GM19463 (cell line): ENCODE data around the gene KCNAB1.

Experiments used
- ATAC-seq: cut with Tn5 transposase; IDR thresholded peaks from one replicate; pipeline ENCODE4 v1.9.1; 2021; ENCODE audit warnings: mild to moderate bottlenecking, moderate library complexity; ENCODE audit not compliant: unreplicated experiment

KCNAB1 gene

DNA sequence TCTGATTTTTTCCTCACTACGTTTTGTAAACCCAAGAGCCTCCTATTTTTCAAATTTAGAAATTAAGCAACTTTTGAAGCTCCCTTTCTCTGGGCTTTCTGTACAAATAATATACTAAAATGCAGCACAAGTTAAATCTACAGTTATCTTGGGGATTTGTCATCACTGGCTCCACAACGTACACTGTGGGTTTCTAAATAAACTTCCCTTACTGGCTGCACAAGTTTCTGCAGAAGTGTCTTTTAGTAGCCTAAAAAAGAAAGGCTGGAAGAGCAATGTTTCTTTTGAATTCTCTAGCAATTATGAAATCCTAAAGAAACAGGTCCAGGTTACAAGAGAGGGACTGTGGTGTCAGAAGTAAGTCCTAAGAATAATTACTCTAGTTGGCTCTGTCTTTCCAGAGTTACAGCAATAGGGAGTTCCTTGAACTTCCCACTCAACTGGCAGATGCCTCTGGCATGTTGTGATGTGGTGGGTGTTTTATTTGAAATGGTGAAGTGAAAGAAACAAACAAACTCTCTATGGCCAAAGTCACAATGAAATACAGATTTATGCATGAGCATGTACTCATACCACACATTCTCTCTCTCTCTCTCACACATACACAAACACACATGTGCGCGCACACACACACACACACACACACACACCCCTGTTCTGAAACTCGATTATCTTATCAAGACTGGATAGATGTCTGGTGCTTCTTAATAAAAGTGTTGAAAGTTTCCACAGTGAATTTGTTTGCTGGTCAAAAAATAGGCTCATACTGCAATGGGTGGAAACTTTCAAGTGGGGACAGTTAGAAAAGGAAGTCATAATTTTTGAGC is 236.4 kb downstream of the KCNAB1 start:
- no peak for ATAC-seq

DNA sequence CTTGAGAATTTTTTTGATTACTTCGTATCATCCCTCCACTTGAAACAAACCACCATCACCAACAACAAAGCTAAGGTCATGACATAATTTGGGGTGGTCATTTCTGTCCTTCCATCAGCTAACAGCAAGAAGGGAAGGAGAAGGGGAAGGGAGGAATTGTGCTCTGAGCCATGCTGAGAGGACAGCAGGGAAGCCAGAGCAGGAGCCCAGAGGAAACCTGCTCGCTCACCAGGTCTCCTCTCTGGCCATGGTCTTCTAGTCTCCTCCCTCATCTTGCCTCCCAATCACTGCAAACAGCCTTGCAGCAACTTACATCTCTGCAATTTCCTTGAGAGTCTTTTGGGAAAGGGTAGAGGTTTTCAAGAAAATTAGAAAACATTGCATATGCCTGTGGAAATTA is 237.9 kb downstream of the KCNAB1 start:
- no peak for ATAC-seq

DNA sequence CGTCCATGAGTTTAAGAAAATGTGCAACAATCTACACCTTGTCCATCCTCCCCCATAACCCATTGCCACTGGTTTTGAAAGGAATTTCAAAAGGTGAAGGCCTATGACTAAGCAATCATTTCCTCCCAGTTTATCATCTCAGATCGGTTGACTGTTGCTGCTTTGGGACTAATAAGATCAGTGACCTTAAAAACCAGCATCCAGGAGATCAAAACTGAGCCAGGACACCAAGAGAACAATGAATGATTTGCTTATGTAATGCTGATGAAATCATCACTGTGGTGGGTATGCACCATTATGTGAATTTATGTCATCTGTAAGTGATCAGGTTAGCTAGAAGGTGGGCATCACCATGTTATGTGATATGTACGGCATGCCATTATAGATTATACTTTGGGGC is 239.0 kb downstream of the KCNAB1 start:
- ATAC-seq = no peak

DNA sequence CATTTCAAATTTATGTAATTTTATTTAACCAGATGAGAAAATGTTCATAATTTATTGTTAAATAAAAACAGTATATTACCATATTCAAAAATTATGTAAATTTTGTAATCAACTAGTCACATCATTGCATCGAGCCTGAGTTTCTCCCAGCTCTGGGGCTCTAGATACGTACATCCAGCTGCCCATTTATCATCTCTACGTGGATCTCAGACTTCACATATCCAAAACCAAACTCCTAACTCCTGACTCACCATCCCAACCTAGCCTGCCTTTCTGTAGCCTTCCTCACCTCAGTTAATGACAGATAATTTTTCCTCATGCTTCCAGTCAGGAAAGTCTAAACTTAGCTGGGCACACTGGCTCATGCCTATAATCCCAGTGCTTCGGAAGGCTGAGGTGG is 239.7 kb downstream of the KCNAB1 start:
- no peak for ATAC-seq

DNA sequence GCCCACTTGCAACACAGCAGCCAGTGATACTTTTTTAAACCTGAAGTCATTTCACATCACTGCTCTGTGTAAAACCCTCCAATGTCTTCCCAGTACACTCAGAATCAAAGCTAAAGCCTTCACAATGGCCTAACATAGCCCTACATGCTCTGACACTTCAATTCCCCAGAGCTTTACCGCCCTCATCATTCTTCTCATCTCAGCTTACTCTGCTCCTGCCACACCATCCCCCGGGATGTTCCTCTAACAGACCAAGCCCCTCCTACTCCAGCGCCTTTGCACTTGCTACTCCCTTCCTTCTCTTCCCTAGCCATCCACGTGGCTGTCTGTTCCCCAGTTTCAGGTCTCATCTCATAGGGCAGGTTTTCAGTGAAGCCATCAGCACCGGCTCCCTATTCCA is 240.6 kb downstream of the KCNAB1 start:
- ATAC-seq = no peak

DNA sequence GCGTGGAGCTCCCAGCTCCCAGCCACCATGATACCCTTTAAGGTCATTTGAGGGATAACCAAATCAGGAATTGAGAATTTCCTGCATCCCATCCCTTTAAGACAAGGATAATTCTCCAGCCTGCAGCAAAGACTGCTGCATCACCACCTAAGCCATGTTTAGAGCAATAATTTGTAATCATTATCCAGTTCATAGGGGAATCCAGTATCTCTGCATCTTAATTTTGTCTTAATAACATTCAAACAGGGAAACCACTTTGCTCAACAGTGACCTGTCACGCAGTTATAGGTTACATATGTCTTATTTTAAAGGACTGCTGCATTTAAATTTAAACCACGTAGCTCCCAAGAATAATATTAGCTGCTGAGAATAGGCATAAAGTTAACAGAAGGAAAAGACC is 246.2 kb downstream of the KCNAB1 start:
- ATAC-seq = no peak

DNA sequence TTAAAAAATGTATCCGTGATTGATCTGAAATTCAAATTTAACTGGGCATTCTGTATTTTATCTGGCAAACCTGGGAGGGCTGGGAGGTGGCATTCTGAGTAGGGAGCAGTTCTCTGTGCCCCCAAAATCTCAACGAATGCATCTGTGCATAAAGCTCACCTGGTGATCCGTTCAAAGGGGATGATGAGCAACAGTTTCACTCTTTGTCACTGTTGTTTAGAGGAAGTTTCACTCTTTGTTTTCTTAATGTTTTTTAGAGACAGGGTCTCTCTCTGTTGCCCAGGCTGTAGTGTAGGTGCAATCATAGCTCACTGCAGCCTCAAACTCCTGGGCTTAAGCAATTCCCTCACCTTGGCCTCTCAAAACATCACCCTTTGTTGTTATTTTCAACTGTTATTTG is 247.8 kb downstream of the KCNAB1 start:
- peak; percentile 86 for ATAC-seq

DNA sequence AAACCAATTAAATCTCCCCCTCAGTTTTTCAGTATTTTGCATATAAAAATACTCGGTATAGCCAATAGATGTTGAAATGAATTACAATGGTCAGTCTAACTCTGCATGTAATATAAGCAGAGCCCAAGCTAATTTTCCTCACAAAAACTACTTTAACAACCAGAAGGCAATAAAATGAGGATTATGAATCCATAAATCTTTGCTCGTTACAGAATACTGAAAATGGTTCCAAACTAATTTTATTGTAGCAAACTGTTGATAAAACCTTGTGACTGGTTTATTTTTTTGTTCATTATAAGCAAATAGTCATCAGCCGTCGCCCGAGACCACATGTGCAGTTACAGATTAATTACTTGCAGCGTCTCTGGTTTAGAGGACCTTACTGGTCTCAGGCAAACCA is 251.3 kb downstream of the KCNAB1 start:
- ATAC-seq = no peak

DNA sequence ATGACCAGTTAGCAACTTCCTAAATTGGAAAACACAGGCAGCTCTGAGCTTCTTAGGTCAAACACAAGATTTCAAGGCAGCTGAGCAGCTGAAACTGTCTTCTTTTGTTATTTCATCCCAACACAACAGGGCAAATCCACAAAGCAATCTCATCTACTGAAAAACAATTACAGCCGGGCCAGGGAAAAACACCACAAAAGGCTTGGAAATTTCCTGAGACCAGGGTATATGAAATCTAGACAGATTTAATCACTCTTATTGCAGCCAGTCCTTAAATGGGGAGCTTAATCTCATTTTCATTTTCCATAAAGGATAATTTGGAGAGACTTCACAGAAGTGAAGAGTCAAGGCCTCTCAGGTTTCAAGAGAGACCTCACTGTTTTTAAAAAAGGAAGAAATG is 252.7 kb downstream of the KCNAB1 start:
- ATAC-seq = no peak

DNA sequence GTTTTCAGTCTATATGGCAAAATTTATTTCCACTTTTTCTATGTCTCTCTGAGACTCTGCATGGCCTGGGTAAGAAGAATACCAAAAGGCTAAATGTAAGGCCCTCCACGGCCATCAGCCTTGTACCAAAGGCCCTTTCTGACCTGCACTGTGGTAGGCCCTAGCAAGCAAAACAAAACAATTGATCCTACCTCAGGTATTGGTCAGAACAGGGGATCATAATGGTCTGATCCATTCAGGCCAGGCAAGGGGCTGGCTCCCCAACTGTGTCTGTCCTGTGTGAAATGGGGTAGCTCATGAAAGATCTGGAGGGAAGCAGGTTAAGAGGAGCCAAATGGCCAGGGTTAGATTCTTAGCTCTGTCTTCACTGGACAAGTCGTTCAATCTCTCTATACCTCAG is 253.3 kb downstream of the KCNAB1 start:
- ATAC-seq = no peak

DNA sequence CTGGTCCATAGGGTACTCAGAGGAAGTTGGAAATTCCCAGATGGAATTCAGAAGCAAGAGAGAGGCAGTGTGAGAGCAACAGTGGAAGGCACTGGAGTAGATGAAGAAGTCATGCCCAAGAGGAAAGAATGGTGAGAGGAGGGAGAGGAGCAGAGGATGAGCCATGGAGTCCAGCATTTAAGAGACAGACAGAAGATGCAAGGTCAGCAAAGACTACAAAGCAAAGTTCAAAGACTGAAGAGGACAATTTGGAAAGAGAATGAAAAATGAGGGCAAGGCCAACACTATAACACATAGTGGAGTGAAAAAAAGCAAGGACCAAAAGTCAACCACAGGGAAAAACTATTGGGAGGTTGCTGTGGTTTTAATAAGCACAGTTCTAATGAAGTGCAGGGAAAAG is 255.8 kb downstream of the KCNAB1 start:
- ATAC-seq = no peak

DNA sequence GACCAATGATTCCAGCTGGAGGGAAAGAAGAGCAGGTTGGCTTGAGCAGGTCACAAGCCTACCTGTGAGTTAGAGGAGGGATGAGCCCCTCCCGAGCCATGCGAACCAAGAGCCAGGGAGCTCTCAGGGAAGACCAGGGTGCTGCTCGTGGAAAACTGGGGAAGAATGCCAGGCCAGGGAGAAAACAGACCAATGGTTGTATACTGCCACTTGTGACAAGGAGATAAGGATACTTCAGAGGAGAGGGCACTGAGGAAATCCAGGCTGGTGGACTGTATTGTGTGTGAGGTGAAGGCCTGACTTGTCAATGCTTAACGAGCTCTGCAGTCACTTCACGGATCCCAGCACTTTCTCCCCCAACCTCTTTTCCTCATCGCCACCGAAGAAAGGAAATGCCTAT is 256.9 kb downstream of the KCNAB1 start:
- no peak for ATAC-seq

DNA sequence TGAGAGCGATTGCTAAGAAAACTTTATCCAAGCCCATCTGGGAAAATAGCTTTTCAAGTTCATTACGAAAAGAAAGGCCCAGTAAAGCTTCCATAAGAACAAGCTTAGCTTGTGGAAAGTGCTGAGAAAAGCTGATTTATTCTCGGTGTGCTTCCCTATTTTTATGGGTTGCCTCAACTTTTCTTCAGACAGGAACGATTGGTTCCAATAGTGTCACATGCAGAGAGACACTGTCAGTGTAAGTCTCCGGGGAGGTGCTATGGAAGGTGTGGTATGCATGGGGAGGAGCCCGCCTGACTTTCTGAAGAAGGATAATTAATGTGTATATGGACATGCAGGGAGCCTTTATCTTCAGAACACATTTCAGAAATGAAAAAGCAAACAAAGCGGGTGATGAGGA is 257.3 kb downstream of the KCNAB1 start:
- no peak for ATAC-seq

DNA sequence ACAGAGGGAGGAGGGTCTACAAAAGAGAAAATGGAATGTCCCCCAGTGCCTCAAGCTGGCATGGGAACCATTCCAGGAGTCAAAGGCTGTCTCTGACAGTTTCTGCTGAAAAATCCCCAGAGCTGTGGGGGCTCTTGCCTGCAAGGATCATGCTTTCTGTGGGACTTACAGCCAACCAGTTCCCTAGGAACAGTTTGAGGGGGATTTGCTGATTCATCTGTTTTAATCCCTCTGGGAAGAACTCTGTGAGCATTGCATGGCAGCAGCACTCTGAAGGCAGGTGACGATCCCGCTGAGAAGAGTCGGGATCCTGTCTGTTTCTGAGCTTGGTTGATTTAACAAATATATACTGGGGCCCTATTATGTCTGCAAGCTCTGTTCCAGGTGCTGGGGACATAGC is 258.5 kb downstream of the KCNAB1 start:
- no peak for ATAC-seq

DNA sequence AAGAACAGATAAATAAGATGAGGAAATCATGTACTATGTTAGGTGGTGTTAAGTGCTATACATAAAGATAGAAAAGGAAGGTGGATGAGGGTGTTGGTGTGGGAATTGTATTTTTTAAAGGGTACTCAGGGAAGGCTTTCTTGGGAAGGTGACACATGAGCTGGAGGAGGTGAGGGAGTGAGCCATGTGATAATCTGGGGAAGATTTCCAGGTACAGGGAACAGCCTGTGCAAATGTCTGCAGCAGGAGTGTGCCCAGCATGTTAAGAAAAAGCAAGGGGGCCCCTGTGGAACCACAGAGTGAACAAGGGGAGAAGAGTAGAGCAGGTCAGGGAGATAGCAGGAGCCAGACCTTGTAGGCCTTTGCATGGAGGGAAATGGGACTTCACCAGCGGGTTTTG is 258.9 kb downstream of the KCNAB1 start:
- ATAC-seq = no peak

DNA sequence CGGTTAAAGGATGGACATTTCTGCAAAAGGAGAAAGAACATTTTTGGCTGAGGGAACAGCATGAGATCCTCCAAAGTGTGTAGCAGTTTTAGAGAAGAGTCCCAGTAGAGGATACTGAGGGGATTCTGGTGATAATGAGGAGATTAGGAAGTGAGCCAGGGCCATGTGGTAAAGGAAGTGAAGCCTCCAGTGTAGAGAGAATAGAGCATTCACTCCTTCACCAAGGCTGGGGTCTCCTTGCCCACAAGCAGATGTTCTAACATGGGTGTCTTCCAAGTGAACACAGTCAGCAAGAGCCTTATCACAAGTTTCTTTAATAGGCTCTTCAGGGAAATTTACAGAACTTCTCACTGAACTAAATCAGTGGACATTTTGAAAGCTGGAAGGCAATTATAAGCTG is 260.9 kb downstream of the KCNAB1 start:
- ATAC-seq = no peak

DNA sequence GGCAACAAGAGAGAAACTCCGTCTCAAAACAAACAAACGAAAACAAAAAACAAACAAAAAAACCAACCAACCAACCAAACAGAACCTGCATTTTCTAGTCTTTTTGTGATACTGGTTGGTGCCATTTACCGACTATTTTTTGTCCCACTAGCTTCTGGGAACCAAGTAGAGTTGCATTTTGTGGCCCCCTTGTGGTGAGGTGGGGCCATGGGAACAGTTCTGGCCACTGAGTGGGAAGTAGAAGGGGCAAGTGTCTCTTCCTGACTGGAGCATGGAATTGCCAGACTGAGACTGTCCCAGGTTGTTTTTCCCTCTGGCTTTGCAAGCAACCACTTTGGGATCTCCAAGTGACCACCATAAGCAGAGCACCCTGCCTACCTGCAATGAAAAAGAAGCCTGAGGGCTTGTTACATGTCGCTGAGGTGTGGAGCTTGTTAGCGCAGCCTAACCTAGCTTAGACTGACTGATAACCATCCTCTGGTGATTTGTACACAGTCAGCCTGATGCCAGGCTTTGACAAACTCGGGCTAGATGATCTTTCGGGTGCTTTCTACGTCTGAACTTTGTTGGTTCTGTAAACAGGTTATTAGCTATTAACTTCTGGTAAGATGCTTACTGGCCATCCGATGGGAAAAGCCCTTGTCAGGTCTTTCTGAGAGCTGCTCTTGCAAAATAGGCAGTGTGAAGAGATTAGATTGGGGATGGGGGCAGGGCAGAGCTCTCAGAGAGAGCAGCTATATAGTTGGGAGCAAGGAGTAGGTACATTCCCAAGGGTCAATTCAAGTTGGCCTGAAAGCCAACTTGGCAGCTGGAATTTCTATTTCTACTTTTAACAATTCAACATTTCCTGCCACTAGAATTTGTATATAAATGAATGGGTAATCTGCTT is 262.3 kb downstream of the KCNAB1 start:
- ATAC-seq = peak; percentile 74

DNA sequence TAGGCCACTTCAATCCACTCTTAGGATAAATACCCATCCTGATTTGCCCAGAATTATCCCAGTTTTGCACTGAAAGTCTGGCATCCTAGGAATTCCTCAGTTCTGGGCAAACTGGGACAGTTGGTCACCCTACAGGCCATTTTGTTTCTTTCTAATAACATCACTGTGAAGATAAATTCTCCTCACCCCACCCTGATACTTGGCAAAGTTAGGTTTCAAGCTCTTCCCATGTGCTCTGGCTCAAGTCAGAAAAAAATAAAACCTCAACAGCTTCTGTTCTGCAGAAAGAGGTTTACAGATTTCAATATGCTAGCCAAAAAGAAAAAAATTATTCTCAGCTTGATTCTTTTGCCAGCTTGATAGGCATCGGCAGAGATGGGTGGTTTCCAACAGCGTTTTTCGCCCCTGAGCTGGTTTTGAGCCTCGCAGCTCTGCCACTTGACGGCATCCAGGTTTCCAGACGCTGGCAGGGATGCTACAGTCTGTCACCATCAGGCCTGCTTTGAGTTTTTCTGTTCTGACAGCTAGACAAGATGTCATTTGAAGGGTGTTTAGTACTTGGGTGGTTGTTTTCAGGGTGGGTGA is 263.2 kb downstream of the KCNAB1 start:
- ATAC-seq = no peak

DNA sequence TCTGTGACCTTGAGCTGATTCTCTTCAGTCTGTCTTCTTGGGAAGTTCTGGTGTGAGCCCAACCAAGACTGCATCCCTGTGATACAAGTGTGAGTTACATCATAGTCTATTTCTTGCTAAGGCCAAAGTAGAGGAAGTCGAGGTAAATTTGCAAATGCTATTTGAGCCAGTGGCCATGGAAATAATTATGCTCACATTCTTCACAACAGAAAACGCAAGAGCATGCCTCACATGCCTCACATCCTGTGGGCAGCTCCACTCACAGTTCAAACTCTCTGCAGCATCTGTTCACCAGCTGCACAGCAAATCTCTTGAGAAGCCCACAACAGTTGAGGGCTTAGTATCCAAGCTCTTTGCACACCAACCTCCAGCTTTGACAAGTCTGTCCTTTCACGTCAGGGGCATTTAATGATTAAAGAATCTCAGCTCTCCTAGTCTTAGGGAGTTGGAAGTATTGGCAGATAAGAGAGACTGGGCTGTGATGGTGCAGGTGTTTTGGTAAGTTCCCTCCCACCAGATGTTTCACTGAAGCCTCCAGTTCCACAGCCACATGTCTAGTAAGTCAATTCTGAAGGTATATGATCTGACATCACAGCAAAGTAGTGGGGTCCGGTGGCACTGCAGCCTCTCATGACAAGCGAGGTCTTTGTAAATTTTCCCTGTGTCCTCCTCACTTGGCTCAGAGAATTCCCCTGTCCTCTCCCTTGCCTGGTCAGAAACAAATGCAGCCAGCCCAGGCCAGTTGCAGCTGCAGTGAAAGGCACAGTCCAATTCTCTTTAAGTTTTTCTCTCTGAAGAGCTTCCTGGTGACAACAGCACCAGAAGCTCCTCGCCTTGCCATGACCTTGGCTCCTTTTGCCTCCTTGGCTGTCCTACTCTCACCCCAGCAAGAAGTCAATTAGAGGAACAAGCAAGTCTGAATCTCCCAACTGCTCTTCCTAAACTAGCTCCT is 268.4 kb downstream of the KCNAB1 start:
- no peak for ATAC-seq

DNA sequence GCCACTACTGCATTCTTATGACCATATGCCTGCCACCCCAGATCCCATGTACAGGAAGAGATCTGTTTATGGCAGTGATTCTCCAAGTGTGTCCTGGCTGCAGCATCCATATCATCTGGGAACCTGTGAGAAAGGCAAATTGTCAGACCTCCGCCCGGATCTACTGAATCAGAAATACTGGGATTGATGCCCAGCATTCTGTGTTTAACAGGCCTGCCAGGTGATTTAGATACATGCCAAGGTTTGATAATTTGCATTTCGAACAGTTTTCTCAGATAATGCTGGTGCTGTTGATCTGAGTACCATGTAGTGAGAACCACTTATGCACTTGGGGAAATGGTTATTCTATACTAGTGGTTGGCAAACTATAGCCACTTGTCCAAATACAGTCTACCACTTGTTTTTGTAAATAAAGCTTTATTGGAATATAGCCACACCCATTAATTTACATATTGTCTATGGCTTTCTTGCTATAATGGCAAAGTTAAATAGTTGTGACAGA is 269.1 kb downstream of the KCNAB1 start:
- no peak for ATAC-seq

DNA sequence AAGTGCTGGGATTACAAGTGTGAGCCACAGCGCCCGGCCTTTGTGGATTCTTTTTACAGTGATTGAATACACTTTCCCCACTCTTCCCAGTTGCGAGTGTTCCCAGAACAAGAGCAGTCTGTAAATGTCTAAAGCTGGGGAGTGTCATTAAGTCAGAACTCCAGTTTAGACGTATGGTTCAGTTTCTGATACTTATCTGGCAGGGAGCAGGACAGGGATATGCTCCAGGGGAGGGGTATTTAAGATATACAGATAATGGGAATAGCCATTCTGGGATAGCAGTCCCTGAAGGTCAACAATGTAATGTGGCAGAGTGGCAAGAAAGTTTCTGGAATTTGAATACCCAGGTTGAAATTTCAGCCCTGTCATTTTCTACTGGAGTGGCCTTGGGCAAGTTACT is 270.5 kb downstream of the KCNAB1 start:
- no peak for ATAC-seq
